ENCODE data around the gene SETD1A.
A peak's percentile ranks its signal among the peaks of the same experiment; 100 is the strongest.

The SETD1A gene

GRCh38 chr16:30983898-30984610 is 26.5 kb downstream of the SETD1A start:
- no peak for DNase-seq

DNA sequence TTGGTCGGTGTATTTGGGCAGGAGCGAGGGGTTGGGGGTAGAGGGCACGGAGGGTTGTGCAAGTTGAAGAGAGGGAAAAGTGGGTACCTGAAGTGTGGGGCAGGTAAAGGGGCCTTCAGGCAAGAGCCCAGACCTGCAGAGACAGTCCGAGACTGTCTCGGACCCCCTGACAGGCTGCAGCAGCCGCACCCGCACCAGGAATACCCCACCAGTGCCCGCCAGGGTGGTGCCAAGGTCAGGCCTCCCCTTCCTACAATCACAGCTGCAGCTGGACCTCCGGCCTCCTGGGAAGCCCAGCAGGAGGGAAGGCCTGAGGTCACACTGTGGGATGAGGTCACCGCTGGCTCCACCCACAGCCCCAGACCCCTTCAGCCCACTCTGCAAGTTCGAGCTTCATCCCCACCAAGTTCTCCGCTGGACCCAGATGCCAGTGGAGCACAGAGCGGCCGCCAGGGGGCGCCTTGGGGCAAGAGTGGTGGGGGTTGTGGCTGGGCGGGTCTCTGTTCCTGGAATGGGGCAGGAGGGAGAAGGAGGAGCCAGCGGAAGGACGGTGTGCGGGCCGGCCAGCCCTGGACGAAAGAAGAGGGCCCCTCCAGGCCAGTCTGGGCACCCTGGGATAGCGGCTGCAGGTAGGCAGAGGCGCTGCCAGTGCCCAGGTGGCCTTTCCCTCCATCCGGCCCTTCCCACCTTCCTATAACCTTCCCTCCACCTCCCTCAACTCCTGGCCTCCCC is 27.3 kb downstream of the SETD1A start, which contains the start of gene HSD3B7:
TSS of gene HSD3B7 (plus strand) at position 539 of the 732 bp plus-strand sequence. CDS start 452 bp downstream, outside the sequence.
- peak; percentile 72 for DNase-seq

DNA sequence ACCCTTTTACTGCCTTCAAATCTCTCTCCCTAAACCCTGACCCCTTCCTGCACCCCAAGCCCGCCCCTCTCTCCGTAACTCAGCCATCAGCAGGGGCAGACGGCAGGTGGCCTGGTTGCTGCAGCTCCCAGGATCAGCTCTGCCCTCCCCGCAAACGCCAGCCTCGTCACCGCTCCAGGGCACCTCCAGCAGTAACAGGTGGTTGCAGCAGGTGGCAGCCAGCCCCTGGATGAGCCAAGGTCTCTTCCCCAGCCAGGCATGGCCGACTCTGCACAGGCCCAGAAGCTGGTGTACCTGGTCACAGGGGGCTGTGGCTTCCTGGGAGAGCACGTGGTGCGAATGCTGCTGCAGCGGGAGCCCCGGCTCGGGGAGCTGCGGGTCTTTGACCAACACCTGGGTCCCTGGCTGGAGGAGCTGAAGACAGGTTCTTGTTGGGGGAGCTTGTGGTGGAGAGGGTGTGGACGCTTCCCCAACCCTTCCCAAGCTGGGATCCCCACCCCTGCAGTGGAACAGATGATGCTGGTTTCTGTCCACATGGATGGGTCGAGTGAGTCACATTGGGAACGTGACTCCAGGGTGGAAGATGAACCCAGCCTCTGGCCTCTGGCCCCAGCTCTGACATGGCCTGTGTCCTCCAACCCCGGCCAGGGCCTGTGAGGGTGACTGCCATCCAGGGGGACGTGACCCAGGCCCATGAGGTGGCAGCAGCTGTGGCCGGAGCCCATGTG is 28.0 kb downstream of the SETD1A start:
- no peak for DNase-seq

DNA sequence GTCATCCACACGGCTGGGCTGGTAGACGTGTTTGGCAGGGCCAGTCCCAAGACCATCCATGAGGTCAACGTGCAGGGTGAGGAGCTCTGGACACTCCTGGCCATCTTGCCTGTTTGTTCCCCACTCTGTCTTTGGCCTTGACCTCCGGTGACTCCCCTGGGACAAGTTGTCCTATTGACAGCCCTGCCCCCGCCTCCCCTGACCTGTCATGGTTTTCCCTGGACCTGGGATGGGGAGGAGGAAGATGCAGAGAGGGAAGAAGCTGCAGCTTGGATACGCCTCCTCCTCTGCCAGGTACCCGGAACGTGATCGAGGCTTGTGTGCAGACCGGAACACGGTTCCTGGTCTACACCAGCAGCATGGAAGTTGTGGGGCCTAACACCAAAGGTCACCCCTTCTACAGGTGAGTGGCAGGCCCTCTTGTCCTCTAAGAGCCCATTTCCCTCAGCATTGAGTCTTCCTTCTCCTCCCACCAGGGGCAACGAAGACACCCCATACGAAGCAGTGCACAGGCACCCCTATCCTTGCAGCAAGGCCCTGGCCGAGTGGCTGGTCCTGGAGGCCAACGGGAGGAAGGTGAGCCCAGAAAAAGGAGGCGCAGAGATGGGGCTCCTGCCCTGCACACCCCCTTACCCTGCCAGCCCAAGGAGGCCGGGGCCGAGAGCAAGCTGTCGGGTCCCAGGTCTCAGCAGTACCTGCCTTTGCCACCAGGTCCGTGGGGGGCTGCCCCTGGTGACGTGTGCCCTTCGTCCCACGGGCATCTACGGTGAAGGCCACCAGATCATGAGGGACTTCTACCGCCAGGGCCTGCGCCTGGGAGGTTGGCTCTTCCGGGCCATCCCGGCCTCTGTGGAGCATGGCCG is 28.8 kb downstream of the SETD1A start:
- DNase-seq = no peak

DNA sequence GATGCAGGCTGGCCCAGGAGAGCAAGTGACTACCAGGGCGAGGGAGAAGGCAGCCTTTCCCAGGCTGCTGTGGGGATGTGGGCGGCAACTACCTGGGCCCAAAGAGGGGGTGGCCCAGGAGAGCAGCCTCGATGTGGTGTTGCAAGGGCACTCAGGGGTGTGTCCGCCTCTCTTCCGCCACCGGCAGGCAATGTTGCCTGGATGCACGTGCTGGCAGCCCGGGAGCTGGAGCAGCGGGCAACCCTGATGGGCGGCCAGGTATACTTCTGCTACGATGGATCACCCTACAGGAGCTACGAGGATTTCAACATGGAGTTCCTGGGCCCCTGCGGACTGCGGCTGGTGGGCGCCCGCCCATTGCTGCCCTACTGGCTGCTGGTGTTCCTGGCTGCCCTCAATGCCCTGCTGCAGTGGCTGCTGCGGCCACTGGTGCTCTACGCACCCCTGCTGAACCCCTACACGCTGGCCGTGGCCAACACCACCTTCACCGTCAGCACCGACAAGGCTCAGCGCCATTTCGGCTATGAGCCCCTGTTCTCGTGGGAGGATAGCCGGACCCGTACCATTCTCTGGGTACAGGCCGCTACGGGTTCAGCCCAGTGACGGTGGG is 30.1 kb downstream of the SETD1A start:
- no peak for DNase-seq

DNA sequence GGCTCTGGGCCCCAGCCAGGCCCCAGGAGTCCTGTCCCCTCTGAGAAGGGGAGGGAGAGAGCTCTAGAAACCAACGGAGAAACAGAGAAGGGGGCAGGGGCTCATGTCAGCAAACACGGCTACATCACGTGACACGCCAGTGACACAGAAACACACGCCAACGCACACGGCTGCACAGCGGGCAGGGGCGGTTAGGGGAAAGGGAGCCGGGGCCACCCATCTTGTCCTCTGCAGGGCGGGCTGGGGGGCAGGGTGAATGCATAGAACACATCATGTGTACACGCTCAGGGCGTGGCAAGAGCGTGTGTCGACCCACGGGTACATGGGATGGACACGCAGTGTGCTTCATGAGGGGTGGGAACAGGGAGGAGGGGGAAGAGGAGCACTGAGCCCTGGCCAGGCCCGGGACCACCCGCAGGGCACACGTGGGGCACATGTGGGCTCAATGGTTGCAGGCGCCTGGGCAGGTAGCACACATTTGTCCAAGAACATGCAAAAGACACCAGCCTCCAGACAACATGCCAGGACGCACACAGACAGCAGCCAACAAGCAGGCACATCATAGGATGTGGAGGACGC is 32.0 kb downstream of the SETD1A start:
- no peak for DNase-seq

GRCh38 chr16:30990105-30990504 is 32.6 kb downstream of the SETD1A start:
- DNase-seq = no peak

GRCh38 chr16:30991052-30991451 is 33.5 kb downstream of the SETD1A start:
- DNase-seq = no peak

- DNase-seq = no peak
These were observed 34.8 kb downstream of the SETD1A start for GRCh38 chr16:30992276-30992780.

DNA sequence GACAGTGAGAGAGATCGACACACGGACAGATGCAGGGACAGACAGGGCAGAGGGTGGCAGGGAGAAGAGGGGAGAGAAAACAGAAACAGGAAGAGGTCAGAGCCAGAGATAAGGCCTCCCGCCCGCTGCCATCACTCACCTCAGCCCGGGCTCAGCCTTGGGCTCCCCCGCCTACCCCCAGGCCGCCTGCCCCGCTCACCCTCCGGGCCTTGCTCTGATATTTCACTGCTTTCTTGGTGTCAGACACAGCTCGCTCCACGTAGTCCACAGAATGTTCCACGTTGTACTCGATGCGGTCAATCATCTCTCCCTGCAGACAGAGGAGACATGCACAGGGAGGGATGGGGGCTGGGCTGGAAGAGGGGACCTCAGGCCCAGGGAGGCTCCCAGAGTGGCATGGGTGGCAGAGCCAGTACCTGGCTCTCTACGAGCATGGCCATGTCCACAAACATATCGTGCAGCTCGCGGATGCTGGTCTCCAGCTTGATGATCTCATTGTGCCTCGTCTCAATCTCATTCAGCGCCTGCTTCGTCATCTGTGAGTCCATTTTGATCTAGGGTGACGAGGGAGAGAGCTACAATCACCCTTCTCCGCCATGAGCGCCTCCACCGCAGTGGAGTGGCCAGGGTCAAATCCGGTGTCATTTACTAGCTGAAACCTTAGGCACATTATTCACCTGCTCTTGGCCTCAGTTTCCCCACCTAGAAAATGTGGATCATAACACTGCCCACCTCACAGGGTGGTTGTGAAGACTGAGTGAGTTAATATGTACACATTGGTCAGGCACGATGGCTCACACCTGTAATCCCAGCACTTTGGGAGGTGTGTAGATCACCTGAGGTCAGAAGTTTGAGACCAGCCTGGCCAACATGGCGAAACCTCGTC is 35.6 kb downstream of the SETD1A start:
- no peak for DNase-seq

DNA sequence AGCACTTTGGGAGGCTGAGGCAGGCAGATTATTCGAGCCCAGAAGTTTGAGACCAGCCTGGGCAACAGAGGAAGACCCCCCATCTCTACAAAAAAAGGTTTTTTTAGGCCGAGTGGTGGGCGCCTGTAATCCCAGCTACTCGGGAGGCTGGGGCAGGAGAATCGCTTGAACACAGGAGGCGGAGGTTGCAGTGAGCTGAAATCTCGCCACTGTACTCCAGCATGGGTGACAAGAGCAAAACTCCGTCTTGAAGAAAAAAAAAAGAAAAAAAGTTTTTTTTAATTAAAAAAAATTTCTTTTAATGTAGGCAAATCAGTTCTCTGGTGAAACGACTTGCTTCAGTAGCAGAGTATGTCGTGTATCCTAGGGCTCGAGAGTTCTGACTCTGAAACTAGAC is 38.4 kb downstream of the SETD1A start:
- no peak for DNase-seq

- DNase-seq = no peak
These were observed 38.9 kb downstream of the SETD1A start for GRCh38 chr16:30996324-30996984.

GRCh38 chr16:30996985-30997724 is 39.6 kb downstream of the SETD1A start:
- DNase-seq = peak; percentile 72

DNA sequence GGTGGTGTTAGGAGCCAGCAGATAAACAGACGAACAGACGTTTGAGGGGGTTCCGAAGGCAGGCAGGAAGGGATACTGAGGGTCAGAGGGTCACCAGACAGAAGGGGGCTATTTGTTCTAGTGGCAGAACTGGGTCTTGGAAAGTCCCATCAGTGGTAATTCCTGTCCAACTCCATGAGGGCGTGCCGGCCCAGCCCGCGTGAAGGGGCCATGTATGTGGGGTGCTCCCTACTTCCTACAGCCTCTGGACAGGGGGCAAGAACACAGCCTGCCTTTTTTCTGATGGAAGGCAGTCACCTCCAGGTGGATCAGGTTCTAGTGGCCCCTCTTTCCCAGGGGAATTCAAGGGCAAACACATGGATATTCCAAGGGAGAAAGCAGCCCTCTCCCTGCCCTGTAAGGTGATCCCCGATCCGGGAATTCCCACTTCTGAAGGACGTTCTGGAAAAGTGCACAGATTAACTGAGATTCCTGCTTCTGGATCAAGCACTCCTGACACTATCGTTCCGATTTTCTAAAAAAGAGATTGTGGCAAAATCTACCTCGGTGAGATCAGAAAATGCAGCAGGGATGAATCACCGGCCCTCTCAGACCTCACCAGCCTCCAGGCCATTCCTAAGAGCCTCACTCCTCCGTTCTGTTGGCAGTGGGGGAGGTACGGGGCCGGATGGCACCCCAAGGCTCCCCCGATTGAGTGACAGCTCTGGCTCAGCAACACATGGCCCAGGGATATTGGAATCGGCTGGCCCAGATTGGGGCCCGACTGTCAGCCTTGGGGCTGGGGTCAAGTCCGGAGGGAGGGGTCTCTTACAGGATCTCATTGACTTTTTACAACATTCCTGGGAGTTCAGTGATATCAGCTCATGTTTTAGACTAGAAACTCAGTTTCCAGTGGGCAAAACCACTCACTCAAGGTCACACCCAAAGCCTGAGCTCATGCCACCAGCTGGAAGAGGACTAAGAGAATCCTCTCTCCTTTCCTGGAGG is 40.5 kb downstream of the SETD1A start:
- DNase-seq = peak; percentile 80

DNA sequence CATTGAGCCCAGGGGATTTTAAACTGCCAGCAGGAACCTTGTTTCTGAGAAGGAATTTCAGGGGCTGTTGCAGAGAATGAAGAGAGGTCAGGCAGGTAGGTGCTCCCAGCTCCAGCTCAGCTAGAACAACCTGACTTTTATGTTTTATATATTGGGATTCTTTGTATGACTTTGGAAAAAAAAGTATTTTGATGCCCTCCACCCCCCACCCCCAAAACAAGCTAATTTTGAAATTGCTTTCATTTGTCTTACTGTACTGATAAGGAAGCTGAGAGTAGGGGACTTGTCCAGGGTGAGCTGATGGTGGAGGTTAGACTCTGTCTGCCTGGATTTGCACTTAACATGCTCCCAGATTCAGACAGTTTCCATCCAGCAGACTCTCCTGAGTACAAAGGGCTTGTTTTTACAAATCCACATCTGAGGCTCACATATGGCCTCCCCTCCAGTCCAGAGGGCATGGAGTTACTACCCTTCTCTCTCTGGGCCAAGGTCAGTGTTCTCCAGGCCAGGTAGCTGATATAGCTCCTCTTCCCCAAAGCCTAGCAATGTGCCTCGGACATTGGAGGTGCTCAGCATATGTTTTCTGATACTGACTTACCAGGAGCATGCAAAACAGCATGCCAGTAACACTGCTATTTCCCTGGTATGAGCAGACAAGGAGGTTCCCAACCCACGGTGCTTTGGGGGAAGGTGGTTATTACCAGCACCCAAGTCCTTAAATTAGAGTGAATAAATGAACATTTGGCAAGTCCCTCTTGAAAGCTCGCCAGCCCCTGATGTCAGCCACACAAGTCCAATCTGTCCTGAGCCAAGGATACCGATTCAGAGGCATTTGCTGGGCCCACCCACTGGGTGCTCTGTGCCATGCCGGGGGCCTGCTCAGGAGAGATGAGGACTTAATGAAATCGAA is 41.6 kb downstream of the SETD1A start:
- no peak for DNase-seq

- DNase-seq = no peak
These were observed 43.3 kb downstream of the SETD1A start for GRCh38 chr16:31000671-31001382.

Data from fibroblast of skin of right quadriceps (primary cell).